ENCODE results near the gene SCN3A.

DNA sequence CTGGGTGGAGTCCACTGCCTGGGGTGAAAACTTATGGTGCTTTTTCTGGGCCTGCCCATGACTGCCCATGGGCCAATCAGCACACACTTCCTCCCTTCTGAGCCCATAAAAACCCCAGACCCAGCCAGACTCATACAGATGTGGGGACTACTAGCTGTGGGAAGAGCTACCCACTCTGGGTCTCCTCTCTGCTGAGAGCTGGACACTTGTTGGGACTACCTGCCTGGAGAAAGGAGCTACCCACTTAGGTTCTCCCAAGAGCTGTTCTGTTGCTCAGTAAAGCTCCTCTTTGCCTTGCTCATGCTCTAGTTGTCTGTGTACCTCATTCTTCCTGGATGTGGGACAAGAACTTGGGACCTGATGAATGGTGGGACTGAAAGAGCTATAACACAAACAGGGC lies 129.0 kb downstream of the SCN3A start:
- TF ChIP-seq, protein P1, sequence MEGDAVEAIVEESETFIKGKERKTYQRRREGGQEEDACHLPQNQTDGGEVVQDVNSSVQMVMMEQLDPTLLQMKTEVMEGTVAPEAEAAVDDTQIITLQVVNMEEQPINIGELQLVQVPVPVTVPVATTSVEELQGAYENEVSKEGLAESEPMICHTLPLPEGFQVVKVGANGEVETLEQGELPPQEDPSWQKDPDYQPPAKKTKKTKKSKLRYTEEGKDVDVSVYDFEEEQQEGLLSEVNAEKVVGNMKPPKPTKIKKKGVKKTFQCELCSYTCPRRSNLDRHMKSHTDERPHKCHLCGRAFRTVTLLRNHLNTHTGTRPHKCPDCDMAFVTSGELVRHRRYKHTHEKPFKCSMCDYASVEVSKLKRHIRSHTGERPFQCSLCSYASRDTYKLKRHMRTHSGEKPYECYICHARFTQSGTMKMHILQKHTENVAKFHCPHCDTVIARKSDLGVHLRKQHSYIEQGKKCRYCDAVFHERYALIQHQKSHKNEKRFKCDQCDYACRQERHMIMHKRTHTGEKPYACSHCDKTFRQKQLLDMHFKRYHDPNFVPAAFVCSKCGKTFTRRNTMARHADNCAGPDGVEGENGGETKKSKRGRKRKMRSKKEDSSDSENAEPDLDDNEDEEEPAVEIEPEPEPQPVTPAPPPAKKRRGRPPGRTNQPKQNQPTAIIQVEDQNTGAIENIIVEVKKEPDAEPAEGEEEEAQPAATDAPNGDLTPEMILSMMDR (IDR thresholded peaks at IDR 0.05; ENCODE audit: low read depth, low read length, poor library complexity, severe bottlenecking) = no peak
- TF ChIP-seq EZH2phosphoT487 (IDR thresholded peaks at IDR 0.05; ENCODE audit: borderline replicate concordance, low read length) = no peak

Measured in DOHH2 (cell line).